NCI-H524 (cell line): Measurements from ENCODE around the gene KCNH3.
A peak's percentile ranks its signal among the peaks of the same experiment; 100 is the strongest.
"Not testable (repeated sequence)": the region's sequence is repeated elsewhere in the genome, so short reads cannot be mapped to it uniquely, and the experiment has no call there.

Experiments used
- DNase-seq, 2 experiments: peaks; one replicate each; lab custom pipeline; 2025; lab: John Stamatoyannopoulos, UW

The KCNH3 gene

GRCh38 chr12:49538510-49539403 lies at the start of gene KCNH3:
Gene KCNH3, plus strand, starts transcription at chr12:49539030. Its CDS starts 387 bp downstream, at chr12:49539417.
- peak; percentile 82 to 92 for DNase-seq

DNA sequence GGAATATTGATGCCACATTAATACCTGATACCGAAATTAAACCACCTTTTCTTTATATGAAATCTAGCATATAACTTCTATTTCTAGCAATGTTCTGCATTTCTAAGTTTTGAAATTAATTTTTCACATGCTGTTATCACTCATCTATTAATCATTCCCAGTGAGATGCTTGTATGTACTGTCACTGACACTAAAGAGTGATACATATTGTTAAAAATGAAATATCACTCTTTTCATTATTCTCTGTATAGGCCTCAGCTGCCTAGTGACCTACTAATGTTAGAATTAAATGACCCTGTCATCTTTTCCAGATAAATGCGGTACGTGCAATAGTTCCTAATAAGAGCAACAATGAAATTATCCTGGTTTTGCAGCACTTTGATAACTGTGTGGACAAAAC lies 49.7 kb upstream of the KCNH3 start:
- no peak for DNase-seq

- peak in 1 of 2 experiments; percentile 39 for DNase-seq
Measured at GRCh38 chr12:49489720-49490119, 49.1 kb upstream of the KCNH3 start.

DNA sequence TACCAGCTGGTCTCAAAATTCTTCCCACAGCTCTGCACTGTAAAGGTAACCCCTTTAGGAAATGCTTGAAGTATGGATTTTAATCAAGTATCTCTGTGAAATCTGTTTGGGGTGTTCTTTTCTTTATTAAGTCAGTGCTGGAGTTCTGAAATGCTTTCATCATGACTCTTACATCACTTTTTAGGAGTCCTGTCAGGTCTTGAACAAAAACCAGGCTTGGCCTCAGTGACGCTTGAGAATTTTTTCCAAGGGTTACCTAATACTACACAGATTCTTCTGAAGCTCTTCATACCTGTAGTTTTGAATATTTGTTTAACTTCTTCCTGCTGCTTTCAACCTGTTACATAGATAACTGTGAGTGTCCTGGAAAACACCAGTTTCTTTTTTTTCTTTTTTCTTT lies 47.0 kb upstream of the KCNH3 start:
- DNase-seq: no peak

DNA sequence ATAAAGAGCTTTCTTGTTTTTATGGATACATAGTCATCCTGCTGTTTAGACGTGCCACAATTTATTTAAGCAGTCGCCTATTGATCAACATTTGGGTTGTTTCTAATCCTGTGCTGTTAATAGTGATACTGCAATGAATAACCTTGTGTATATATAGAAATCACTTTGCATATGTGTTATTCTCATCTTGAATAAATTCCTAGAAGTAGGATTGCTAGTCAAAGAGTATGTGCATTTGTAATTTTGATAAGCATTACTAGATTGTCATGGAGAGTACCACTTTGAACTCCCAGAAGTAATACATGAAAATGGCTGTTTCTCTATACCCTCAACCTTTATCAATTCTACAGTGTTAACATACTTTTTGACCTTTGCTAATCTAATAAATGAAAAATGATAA lies 44.9 kb upstream of the KCNH3 start:
- no peak for DNase-seq

DNA sequence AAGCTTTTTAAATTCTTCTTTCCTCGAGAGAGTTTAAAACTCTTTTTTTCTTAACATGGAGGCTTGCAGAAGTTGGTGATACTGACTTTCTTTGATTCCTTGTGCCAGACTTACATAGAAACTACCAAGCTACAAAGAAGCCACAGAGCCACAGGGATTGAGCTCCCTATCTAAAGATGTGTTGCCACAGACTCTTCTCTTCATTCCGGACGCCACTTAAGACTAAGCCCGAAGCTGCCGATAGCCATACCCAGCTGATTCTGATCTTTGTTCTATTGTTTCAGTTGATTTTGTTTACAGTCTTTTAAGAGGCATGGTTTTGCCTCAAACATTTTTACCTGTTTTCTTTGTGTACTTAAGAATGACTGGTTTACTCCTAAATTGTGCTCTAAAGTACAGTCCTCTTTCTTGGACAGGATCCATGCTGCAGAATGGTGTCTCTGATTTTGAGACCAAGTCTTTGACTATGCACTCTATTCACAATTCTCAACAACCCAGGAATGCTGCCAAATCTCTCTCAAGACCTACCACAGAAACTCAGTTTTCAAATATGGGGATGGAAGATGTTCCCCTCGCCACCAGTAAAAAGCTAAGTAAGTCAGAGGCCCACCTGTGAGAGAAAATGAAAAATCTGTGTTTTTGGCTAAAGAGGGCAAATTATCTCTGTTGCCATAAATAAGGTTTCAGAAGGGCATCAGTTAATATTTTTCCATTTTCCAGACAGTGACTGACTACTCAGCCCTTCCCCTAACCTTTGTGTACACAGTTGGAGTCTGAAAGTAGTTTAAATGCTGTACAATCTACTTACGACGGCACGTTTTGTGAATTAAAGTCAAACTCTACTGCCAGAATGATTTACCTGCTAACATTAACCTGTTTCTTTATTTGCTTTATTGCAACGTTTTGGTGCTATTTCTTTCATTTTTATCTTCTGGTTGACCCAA lies 42.1 kb upstream of the KCNH3 start:
- DNase-seq: no peak

GRCh38 chr12:49501895-49502294 lies 36.9 kb upstream of the KCNH3 start:
- DNase-seq: no peak

DNA sequence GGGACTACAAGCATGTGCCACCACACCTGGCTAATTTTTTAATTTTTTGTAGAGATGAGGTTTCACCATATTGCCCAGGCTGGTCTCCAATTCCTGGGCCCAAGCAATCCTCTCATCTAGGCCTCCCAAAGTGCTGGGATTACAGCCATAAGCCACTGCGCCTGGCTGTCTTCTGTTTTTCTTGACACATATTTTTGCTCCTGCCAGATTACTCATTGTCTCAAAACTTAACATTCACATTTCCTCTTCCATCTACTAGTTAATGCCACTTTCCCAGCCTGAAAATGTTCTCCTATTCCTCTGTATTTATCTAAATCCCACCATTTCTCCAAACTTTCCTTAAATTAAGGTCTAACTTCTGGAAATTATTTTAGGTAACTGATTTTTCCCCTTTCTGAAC lies 36.2 kb upstream of the KCNH3 start:
- no peak for DNase-seq

DNA sequence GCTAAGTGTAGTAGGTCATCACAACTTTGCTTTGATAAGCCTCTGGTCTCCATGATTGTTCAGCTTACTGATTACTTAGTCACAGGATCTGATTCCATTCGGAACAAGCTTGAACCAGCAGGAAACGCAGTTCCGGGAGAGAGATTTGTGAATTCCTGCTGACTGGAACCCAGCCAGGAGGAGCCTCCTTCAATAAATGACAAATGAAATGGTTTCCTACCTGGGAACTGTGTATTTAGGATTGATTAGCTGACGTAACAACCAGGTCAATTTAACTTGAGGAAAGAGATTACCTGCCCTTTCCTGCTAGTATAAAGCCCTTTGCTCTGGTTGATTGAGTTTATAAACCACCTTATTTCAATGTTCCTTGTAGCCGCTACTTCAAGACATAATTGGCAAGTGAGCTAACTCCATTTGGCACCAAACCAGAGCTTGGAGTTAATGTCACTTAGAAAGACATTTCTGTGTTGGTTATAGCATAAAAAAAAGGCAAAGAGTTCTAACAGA lies 35.1 kb upstream of the KCNH3 start:
- no peak for DNase-seq

GRCh38 chr12:49505672-49506071 lies 33.2 kb upstream of the KCNH3 start:
- DNase-seq: no peak

GRCh38 chr12:49507139-49507538 lies 31.7 kb upstream of the KCNH3 start:
- no peak for DNase-seq

GRCh38 chr12:49509681-49510080 lies 29.1 kb upstream of the KCNH3 start:
- not testable (repeated sequence) for DNase-seq

- DNase-seq: no peak
Measured at GRCh38 chr12:49511410-49511809, 27.4 kb upstream of the KCNH3 start.

DNA sequence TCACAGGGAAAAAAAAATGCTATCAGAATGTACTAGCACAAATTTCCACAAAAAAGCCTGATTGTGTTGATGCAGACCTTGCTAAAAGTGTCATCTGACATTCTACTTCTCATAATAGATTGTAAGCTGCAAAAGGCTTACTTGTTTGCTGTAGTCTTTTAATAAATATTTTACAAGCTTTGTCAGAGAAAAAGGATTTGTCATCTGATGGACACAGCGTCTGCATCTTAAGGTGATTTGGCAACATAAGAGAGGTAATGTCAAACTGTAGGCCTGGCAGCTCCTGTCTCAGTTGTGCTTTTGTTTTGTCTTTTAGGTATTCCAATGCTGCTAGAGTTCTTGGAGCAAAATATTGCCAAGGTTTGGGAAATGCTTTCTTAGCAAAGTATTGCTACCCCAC lies 26.3 kb upstream of the KCNH3 start:
- DNase-seq: no peak

GRCh38 chr12:49515266-49515665 lies 23.6 kb upstream of the KCNH3 start:
- no peak for DNase-seq

- peak in 1 of 2 experiments; percentile 77 for DNase-seq
Measured at GRCh38 chr12:49518914-49519573, 19.8 kb upstream of the KCNH3 start.

- DNase-seq: peak; percentile 93 to 97
Measured at GRCh38 chr12:49519574-49519936, 19.3 kb upstream of the KCNH3 start.

- DNase-seq: peak in 1 of 2 experiments; percentile 21
Measured at GRCh38 chr12:49521389-49521788, 17.4 kb upstream of the KCNH3 start.

DNA sequence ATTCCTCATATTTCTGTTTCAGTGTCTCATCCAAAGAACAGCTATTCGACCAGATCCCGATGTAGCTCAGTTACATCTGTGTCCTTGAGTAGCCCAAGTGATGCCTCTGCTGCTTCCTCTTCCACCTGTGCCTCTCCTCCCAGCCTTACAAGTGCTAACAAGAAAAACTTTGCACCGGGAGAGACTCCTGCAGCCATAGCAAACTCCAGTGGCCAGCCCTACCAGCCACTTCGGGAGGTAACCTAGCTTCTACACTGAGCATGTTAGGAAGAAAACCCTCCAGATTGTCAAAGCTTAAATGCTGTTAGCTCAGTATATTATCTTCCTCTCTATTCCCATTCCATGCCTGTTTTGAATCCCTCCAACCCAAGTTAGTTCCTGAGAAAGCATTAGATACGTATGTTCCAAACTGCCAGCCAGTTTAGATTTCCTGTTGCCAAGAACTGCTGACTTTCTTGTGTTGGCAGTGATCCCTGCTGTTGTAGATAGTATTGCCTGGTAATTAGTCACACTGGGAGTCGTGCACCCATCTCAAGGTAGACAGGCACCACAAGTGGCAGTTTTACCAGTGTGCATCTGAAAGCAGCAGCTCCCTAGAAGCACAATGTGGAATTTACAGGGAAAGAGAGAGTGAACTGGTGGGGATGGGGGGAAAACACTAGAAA lies 14.0 kb upstream of the KCNH3 start:
- DNase-seq: no peak

DNA sequence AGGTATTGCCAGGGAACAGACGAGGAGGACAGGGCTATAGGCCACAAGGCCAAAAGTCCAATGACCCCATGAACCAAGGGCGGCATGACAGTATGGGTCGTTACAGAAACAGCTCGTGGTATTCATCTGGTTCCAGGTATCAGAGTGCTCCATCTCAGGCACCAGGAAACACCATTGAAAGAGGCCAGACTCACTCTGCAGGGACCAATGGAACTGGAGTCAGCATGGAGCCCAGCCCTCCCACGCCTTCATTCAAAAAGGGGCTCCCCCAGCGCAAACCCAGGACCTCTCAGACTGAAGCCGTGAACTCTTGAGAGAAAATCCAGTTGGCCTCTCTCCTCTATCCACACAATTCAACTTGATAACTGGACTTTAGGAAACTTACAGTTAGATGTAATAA lies 12.9 kb upstream of the KCNH3 start:
- no peak for DNase-seq

- DNase-seq: peak; percentile 84 to 94
Measured at GRCh38 chr12:49527361-49528130, 11.3 kb upstream of the KCNH3 start.
